K562 (cell line): ENCODE results near the gene RIMS3. TPM values are rescaled to one million over a fixed set of nuclear protein-coding genes. Genes with fewer than 3 reads are reported as not detected.

Source experiments
- FOXJ3 ChIP-seq: sonication (generic); formaldehyde crosslinking; IDR thresholded peaks from 2 replicates; pipeline ENCODE4 v1.4.0; 2020; ENCODE audit warnings: mild to moderate bottlenecking, missing genetic modification reagents
- FOXP1 ChIP-seq: sonication (generic); formaldehyde crosslinking; IDR thresholded peaks from 2 replicates; pipeline ENCODE4 v1.8.0; 2022; ENCODE audit warnings: mild to moderate bottlenecking, missing genetic modification reagents
- HSF4 ChIP-seq: fragments of 250-450 bp; sonication (Bioruptor Pico); IDR thresholded peaks from 2 replicates; pipeline ENCODE4 v2.1.2; 2022; ENCODE audit warnings: mild to moderate bottlenecking, moderate library complexity, borderline replicate concordance
- MLLT1 ChIP-seq, 2 experiments: fragments of 450-650 bp; IDR thresholded peaks; 2 replicates each; pipeline ENCODE4 v1.6.1; 2016
- SOX6 ChIP-seq: fragments of 450-650 bp; IDR thresholded peaks from 2 replicates; pipeline ENCODE4 v1.6.1; 2014; ENCODE audit warnings: mild to moderate bottlenecking
- TAF9B ChIP-seq: fragments of 450-650 bp; IDR thresholded peaks from 2 replicates; pipeline ENCODE4 v1.6.1; 2018; ENCODE audit warnings: mild to moderate bottlenecking; ENCODE audit not compliant: partially characterized antibody
- TCFL5 ChIP-seq: fragments of 250-450 bp; sonication (Bioruptor Pico); conservative IDR thresholded peaks from 2 replicates; pipeline ENCODE4 v1.6.1; 2021; ENCODE audit warnings: mild to moderate bottlenecking, moderate library complexity, matching md5 sums
- polyA plus RNA-seq, 8 experiments: library from polyadenylated mRNA; depleted of rRNA in 4 of 8; stranded (reverse) in 5 of 8; unstranded in 3 of 8; fragments of >200 nt; fragmentation: Nextera tagmentation in 2 of 8; fragmentation: Illumina TruSeq in 1 of 8; extraction: Ambion mirVana in 2 of 8; extraction: Trizol in 1 of 8; gene quantifications; 2 replicates each; pipeline versions ENCODE4 v1.2.1 to v1.2.3, GENCODE V29; 2011 to 2014; ENCODE audit warnings: inconsistent platforms in 1 of 8, missing spikeins in 1 of 8
- total RNA-seq, 7 experiments: library from RNA; depleted of rRNA in 6 of 7; stranded (reverse); fragments of >200 nt in 6 of 7; fragmentation: Illumina TruSeq in 2 of 7; extraction: Trizol in 2 of 7; gene quantifications; 2 replicates each; pipeline versions ENCODE4 v1.2.1 to v1.2.3, GENCODE V29; 2011 to 2021; ENCODE audit warnings: low replicate concordance in 1 of 7
- TF ChIP-seq, protein P1 (sequence below): fragments of 450-650 bp; formaldehyde crosslinking; IDR thresholded peaks from 2 replicates; pipeline ENCODE4 v1.4.0; 2020; ENCODE audit warnings: mild to moderate bottlenecking, moderate library complexity
- TF ChIP-seq, protein P2 (sequence below), 2 experiments: fragments of 450-650 bp; conservative IDR thresholded peaks; 2 replicates each; pipeline ENCODE4 v1.6.1; 2017; ENCODE audit warnings: mild to moderate bottlenecking in 2 of 2, moderate library complexity in 2 of 2

Gene RIMS3
- total and polyA plus RNA-seq, 9 of the 15 experiments (the other 6 are each of a cell fraction or from before 2014, with no cell fraction given) = 0.06 to 1.2 (median 0.59) TPM

DNA sequence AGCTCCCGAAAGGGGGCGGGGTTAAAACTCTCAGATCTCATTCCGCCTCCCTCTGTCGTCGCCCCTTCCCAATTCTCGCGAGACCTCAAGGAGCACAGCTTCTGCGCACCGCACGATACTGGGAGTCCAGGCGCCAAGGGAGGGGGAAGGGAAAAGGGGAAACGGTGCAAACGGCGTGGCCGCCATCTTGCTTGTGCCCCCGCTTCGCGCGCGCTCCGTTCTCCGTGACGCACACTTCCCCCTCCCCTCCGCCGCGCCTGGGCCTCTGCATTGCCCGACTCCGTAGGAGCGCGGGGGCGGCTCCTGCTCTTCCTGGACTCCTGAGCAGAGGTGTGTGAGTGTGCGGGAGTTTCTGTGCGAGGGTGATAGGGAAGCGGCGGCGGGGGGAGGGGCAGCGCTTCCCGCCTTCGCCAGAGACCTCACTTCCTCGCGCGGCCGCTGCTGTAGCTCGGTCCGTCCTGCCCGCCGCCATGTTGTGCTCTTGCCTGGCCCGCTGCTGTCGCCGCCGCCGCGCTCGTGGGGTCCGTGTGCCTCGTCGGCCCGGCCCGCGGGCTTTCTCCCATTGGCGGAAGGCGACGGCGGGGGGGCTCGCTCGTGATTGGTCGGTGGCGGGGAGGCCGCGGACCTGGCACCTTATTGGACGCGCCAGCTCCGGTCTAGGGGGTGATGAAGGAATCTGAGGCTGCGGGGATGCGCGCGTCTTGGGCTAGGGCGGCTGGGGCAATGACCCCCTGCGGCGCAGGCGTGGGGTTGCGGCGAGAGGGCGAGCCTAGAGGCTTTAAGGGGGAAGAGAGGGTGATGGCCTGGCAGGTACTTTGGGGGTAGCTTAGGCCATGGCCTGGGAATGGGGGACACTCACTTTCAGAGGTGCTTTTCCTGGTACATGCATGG, 26.3 kb upstream of the RIMS3 start, which contains the start of gene NFYC (continued):
- TF ChIP-seq FOXJ3 = no peak
- TF ChIP-seq, protein P1, sequence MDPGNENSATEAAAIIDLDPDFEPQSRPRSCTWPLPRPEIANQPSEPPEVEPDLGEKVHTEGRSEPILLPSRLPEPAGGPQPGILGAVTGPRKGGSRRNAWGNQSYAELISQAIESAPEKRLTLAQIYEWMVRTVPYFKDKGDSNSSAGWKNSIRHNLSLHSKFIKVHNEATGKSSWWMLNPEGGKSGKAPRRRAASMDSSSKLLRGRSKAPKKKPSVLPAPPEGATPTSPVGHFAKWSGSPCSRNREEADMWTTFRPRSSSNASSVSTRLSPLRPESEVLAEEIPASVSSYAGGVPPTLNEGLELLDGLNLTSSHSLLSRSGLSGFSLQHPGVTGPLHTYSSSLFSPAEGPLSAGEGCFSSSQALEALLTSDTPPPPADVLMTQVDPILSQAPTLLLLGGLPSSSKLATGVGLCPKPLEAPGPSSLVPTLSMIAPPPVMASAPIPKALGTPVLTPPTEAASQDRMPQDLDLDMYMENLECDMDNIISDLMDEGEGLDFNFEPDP (CRISPR knock-in tag) = peak; percentile 82; the same call in 1 of the 2 replicates
- peak; percentile 95 for TF ChIP-seq FOXP1 (CRISPR knock-in tag)
- TF ChIP-seq, protein P2, sequence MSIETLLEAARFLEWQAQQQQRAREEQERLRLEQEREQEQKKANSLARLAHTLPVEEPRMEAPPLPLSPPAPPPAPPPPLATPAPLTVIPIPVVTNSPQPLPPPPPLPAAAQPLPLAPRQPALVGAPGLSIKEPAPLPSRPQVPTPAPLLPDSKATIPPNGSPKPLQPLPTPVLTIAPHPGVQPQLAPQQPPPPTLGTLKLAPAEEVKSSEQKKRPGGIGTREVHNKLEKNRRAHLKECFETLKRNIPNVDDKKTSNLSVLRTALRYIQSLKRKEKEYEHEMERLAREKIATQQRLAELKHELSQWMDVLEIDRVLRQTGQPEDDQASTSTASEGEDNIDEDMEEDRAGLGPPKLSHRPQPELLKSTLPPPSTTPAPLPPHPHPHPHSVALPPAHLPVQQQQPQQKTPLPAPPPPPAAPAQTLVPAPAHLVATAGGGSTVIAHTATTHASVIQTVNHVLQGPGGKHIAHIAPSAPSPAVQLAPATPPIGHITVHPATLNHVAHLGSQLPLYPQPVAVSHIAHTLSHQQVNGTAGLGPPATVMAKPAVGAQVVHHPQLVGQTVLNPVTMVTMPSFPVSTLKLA (conservative IDR thresholded peaks at IDR 0.05) = peak; percentile 76 to 91
- TF ChIP-seq SOX6 = no peak; the same call in none of the 2 replicates
- peak; percentile 92 for TF ChIP-seq TAF9B
- peak; percentile 43 to 75; a peak in 3 of 4 replicates for TF ChIP-seq MLLT1 (IDR thresholded peaks at IDR 0.05)
- peak; percentile 38; the same call in 1 of the 2 replicates for TF ChIP-seq HSF4 (CRISPR knock-in tag)
- no peak for TF ChIP-seq TCFL5 (CRISPR knock-in tag)
